ENCODE data around the gene MSRB1.

DNA sequence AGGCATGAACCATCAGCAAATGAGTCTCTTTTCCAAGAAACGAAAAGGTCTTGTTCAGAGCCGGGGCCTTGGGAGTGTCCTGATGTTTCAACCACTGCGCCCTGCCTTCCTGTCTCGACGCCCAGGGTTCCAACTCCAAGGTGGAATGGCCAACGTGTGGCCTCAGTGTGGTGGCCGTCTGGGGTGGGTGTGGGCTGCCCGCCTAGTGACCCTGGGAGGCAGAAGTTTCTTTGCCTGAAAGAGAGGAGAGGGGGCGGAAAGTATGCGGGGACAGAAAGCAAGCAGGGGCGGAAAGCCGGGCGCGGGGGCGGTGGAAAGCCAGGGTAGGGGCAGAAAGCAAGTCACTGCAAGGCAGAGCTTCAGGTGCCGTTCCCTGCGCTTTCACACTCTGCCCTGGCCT is 4.1 kb downstream of the MSRB1 start:
- TF ChIP-seq CTCF (IDR thresholded peaks at IDR 0.05), result no peak
- no peak for TF ChIP-seq FOXJ3 (CRISPR knock-in tag; IDR thresholded peaks at IDR 0.05; ENCODE audit: borderline replicate concordance)
- TF ChIP-seq NR2C2 (CRISPR knock-in tag; IDR thresholded peaks at IDR 0.05), result no peak

Measured in WTC11 (cell line).